NCI-H1436 (cell line): ENCODE measurements around the gene SGMS1.
"Not testable (repeated sequence)": the region's sequence is repeated elsewhere in the genome, so short reads cannot be mapped to it uniquely, and the experiment has no call there.

Experiments
- DNase-seq: peaks from one replicate; lab custom pipeline; 2025; lab: John Stamatoyannopoulos, UW

The SGMS1 gene

GRCh38 chr10:50558371-50558770 is 65.4 kb downstream of the SGMS1 start:
- no peak for DNase-seq

- DNase-seq = no peak
These were observed 66.5 kb downstream of the SGMS1 start for GRCh38 chr10:50557130-50557682.

- DNase-seq = no peak
These were observed 67.3 kb downstream of the SGMS1 start for GRCh38 chr10:50556237-50557120.

DNA sequence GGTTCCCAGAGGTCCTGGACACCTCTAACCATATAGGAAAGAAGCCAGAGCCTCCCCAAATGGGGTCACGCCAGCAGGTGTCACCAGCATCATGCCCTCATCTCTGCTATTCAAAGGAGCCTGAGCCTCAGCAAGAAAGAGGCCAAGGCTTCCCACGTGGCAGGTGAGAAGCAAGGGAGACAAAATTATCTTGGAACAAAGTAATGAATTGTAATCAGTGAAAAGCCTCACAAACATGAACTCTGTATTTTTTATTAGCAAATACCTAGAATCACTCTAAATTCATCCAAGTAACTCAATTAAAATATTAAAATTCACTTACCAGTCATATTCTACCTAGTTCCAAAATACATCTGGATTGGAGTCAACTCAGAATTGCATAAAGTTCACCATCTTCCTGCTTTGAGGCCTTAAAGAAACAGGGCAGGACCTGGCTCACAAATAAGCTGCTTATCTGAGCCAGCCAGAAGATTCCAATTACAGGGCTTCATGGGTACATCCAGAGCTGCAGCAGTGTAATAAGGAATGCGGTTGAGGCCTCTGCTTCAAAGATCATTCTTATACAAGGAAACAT is 68.7 kb downstream of the SGMS1 start:
- DNase-seq = no peak

DNA sequence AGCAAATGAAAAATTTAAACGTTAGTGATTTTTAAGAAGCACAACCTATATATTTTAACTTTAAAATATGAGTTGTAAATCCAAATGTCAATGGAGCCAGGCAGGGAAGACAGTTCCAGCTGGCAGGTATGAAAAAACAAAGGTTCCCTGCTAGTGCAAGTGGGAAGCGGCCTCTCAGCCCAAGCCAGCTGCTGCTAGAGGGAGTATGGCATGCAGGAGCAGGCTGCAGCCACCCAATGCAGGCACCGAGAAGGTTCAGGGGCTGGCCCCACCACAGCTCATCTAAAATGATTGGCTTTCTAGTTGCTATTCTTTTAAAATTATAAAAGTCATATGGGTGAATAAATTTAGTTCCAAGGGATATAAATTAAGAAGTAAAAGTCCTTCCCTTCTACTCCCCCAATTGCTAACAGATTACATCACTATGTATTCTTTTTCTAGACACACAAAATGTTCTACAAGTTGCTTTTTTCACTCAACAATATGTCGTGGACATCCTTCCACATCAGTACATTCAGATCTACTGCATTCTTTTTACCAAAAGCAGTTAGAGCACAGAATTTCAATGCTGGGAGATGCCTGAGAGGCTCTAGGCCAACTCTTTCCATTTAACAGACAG is 69.3 kb downstream of the SGMS1 start:
- DNase-seq = no peak

- DNase-seq = no peak
These were observed 70.8 kb downstream of the SGMS1 start for GRCh38 chr10:50552771-50553535.

- no peak for DNase-seq
These were observed 71.4 kb downstream of the SGMS1 start for GRCh38 chr10:50552308-50552707.

DNA sequence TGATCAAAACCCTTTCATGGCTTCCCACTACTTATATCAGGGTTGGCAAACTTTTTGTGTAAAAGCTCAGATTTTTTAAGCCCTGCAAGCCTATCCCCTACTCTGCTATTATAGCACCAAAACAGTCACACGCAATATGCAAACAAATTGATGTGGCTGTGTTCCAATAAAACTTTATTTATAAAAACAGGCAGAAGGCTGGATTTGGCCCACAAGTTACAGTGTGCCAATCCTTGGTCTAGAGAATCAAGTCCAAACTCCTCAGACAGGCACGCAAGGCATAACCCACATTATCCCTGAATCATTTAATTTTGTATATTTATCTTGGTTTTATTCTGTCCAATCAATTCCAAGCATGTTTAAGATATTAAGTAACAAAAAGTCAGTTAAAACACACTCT is 71.9 kb downstream of the SGMS1 start:
- DNase-seq = no peak

GRCh38 chr10:50550291-50550839 is 73.4 kb downstream of the SGMS1 start:
- no peak for DNase-seq

DNA sequence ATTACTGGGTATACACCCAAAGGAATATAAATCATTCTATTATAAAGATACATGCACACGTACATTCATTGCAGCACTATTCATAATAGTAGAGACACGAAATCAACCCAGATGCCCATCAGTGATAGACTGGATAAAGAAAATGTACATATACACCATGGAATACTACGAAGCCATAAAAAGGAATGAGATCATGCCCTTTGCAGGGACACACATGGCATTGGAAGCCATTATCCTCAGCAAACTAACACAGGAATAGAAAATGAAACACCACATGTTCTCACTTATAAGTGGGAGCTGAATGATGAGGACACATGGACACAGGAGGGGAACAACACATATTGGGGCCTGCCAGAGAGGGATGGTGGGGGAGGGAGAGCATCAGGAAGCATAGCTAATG is 74.6 kb downstream of the SGMS1 start:
- not testable (repeated sequence) for DNase-seq

DNA sequence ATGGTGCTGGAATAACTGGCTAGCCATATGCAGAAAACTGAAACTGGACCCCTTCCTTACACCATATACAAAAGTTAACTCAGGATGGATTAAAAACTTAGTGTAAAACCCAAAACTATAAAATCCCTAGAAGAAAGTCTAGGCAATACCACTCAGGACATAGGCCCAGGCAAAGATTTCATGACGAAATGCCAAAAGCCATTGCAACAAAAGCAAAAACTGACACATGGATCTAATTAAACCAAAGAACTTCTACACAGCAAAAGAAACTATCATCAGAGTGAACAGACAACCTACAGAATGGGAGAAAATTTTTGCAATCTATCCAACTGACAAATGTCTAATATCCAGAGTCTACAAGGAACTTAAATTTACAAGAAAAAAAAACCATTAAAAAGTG is 75.3 kb downstream of the SGMS1 start:
- not testable (repeated sequence) for DNase-seq

DNA sequence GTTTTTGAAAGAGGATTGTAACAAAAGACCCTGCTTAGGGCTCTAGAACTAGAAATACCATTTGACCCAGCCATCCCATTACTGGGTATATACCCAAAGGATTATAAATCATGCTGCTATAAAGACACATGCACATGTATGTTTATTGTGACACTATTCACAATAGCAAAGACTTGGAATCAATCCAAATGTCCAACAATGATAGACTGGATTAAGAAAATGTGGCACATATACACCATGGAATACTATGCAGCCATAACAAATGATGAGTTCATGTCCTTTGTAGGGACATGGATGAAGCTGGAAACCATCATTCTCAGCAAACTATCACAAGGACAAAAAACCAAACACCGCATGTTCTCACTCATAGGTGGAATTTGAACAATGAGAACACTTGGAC is 77.5 kb downstream of the SGMS1 start:
- DNase-seq = not testable (repeated sequence)

DNA sequence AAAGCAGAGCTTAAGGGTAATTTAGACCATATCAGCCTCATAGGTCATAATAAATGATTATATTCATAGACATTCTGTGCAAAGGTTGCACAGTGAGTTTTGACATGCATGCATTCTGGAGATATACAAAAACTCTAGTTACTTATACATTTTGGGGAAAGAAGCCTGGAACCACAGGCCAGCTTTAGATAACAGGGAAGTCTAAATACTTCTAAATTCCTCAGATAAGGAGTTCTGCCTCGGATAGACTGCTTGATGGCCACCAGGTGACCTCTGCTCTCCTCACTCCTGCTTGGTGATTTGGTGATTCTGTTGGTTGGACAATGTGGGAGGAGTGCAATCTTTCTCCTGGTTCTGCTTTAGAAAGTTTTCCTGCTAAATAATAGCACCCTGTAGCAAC is 77.9 kb downstream of the SGMS1 start:
- no peak for DNase-seq

GRCh38 chr10:50544857-50545429 is 78.8 kb downstream of the SGMS1 start:
- DNase-seq = no peak

DNA sequence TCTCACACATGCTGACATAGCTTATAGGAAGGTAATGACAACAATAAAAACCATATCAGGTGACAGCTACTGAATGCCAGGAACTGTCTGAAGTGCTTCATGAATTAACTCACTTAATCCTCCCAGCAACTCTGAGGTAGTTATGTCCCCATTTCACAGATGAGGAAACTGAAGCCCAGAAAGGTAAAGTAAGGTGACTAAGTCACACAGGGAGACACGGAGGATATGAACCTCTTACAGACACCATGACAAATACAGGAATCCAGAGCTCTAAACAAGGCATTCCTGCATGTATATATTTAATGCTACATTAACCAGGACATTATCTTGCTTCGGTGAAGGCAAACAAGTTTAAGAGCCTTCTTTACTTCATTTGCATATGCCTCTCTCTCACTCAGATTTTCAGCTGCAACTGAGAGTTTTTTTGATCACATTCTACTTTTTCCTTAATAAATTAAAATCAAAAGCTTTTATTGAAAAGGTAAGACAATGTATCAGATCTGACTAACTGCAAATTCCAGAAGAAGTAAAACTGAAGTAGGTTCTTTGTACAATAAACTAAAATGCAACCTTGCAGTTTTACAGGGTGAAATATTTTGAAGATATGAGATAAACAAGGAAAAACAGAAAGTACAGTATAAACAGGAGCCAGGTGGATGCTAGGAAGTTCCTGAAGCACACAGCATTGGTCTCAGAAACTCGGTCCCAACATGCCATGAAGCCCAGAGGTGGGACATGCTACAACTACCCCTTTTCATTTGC is 79.5 kb downstream of the SGMS1 start:
- DNase-seq = no peak

DNA sequence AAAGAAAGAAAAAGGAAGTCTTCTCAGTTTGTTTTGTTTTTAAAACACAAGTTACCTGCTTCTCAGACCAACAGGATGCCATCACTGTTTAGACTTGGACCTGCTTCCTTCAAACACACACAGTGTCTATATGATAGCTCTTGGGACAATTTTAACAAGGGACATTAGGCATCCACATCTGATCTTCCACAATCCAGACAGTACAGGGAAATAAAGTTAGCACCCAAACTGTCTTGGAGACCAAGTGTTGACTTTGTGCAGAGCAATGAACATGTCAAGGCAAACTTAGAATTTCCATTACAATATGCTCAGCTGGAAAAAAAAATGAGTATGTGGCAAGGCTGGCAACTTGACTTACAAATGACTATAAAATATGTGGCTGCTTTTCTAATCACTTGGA is 80.9 kb downstream of the SGMS1 start:
- DNase-seq = no peak

DNA sequence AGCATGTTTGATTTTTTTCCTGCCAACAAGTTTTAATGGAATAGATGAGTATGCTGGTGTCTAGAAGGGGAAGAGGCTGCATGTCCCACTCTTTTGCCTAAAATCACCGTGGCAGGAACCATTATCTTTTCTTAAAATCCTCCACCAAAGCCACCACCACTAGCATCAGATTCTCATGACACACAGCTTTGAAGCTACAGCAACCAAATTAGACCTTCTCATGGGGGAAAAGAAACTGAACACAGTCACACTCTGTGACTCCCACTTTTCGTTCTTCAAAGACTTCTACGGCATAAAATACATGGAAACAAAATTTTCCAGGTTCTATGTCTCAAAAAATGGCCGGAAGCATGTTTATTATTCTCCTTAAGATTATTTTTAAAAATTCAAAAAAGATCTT is 81.8 kb downstream of the SGMS1 start:
- no peak for DNase-seq

GRCh38 chr10:50541317-50541716 is 82.4 kb downstream of the SGMS1 start:
- no peak for DNase-seq

DNA sequence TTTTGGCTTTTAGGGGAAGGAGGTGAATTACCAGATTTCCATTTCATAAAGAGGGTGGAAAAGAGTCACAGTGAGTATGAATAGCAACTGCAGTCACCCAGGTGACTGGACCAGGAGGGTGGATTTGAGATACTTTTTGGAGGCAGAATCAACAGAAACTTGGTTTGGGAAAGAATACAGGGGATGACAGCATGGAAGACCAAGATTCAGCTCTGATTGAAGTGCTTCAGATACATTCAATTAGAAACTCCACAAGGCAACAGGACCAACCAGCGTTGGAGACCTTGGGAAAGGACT is 83.0 kb downstream of the SGMS1 start:
- no peak for DNase-seq

- no peak for DNase-seq
These were observed 83.5 kb downstream of the SGMS1 start for GRCh38 chr10:50540069-50540825.
